ENCODE results near the gene ARRDC5. TPM values are rescaled to one million over a fixed set of nuclear protein-coding genes. Genes with fewer than 3 reads are reported as not detected.
A peak's percentile ranks its signal among the peaks of the same experiment; 100 is the strongest.

Gene ARRDC5
- total and polyA plus RNA-seq, 2 of the 13 experiments (the other 11 are each of a cell fraction or from before 2014, with no cell fraction given), result not detected

DNA sequence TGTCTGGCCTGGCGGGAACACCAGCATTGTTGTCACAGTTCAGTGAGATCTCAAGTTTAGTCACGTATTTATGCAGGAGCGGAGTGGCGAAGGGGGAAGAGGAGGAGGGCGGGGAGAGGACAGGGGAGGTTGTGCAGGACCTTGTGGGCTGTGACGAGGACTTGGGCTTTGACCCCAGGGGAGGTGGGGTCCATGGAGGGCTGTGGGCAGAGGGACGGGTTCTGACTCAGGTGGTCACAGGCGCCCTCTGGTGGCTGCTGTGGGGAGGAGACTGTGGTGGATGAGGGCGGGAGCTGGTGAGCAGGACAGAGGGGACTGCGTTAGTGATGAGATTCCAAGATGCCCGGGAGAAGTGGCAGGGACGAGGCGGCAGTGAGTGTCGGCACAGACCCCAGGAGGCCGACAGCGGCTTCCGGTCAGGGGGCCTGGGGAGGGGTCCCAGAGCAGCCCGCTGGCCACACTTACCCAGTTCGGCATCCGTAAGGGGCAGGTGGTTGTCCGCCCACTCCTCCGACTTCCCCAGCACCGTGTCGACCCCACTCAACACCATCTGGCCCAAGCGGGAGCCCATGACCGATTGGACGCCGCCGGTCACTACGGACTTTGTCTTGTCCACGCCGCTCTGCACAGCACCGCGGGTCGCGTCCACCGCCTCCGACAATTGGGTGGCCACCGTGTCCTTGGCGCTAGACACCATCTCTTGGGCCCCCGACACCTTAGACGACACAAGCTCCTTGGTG, 51.0 kb downstream of the ARRDC5 start (continued):
- no peak for TF ChIP-seq BCL6 (CRISPR knock-in tag; IDR thresholded peaks at IDR 0.05)
- peak; percentile 18; the same call in 1 of the 2 replicates for TF ChIP-seq TBX3 (IDR thresholded peaks at IDR 0.05; ENCODE audit: borderline replicate concordance)
- TF ChIP-seq HMGA1 (CRISPR knock-in tag; conservative IDR thresholded peaks at IDR 0.05), result no peak
- no peak for TF ChIP-seq ZNF382 (CRISPR knock-in tag; IDR thresholded peaks at IDR 0.05; ENCODE audit: borderline replicate concordance)
- TF ChIP-seq CBX5 (CRISPR knock-in tag; IDR thresholded peaks at IDR 0.05; ENCODE audit: borderline replicate concordance), result peak; percentile 61; the same call in 1 of the 2 replicates
- TF ChIP-seq, protein P1, sequence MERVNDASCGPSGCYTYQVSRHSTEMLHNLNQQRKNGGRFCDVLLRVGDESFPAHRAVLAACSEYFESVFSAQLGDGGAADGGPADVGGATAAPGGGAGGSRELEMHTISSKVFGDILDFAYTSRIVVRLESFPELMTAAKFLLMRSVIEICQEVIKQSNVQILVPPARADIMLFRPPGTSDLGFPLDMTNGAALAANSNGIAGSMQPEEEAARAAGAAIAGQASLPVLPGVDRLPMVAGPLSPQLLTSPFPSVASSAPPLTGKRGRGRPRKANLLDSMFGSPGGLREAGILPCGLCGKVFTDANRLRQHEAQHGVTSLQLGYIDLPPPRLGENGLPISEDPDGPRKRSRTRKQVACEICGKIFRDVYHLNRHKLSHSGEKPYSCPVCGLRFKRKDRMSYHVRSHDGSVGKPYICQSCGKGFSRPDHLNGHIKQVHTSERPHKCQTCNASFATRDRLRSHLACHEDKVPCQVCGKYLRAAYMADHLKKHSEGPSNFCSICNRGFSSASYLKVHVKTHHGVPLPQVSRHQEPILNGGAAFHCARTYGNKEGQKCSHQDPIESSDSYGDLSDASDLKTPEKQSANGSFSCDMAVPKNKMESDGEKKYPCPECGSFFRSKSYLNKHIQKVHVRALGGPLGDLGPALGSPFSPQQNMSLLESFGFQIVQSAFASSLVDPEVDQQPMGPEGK (CRISPR knock-in tag; IDR thresholded peaks at IDR 0.05), result peak; percentile 58
- TF ChIP-seq, protein P2, sequence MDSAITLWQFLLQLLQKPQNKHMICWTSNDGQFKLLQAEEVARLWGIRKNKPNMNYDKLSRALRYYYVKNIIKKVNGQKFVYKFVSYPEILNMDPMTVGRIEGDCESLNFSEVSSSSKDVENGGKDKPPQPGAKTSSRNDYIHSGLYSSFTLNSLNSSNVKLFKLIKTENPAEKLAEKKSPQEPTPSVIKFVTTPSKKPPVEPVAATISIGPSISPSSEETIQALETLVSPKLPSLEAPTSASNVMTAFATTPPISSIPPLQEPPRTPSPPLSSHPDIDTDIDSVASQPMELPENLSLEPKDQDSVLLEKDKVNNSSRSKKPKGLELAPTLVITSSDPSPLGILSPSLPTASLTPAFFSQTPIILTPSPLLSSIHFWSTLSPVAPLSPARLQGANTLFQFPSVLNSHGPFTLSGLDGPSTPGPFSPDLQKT (CRISPR knock-in tag; IDR thresholded peaks at IDR 0.05; ENCODE audit: borderline replicate concordance), result no peak
- TF ChIP-seq, protein P3, sequence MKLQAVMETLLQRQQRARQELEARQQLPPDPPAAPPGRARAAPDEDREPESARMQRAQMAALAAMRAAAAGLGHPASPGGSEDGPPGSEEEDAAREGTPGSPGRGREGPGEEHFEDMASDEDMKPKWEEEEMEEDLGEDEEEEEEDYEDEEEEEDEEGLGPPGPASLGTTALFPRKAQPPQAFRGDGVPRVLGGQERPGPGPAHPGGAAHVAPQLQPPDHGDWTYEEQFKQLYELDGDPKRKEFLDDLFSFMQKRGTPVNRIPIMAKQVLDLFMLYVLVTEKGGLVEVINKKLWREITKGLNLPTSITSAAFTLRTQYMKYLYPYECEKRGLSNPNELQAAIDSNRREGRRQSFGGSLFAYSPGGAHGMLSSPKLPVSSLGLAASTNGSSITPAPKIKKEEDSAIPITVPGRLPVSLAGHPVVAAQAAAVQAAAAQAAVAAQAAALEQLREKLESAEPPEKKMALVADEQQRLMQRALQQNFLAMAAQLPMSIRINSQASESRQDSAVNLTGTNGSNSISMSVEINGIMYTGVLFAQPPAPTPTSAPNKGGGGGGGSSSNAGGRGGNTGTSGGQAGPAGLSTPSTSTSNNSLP (IDR thresholded peaks at IDR 0.05; ENCODE audit: low read depth, low read length), result no peak
- TF ChIP-seq ZNF451 (CRISPR knock-in tag; IDR thresholded peaks at IDR 0.05), result no peak
- no peak for TF ChIP-seq ZNF672 (CRISPR knock-in tag; IDR thresholded peaks at IDR 0.05)
- peak; percentile 39; the same call in 1 of the 2 replicates for TF ChIP-seq SMAD3 (CRISPR knock-in tag; IDR thresholded peaks at IDR 0.05)
- no peak for TF ChIP-seq FOXA1 (IDR thresholded peaks at IDR 0.05)
- TF ChIP-seq FOXA1 (CRISPR knock-in tag; IDR thresholded peaks at IDR 0.05), result 0 out of 2 replicates have a peak, but pooled peaks have one; percentile 23
- no peak for TF ChIP-seq ZNF564 (CRISPR knock-in tag; IDR thresholded peaks at IDR 0.05)
- TF ChIP-seq, protein P4, sequence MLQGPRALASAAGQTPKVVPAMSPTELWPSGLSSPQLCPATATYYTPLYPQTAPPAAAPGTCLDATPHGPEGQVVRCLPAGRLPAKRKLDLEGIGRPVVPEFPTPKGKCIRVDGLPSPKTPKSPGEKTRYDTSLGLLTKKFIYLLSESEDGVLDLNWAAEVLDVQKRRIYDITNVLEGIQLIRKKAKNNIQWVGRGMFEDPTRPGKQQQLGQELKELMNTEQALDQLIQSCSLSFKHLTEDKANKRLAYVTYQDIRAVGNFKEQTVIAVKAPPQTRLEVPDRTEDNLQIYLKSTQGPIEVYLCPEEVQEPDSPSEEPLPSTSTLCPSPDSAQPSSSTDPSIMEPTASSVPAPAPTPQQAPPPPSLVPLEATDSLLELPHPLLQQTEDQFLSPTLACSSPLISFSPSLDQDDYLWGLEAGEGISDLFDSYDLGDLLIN (CRISPR knock-in tag; IDR thresholded peaks at IDR 0.05; ENCODE audit: borderline replicate concordance), result no peak
- no peak for TF ChIP-seq ATF7-NPFF (CRISPR knock-in tag; IDR thresholded peaks at IDR 0.05; ENCODE audit: low read depth)
- no peak for TF ChIP-seq HCFC1 (IDR thresholded peaks at IDR 0.05; ENCODE audit: low read depth, low read length)
- TF ChIP-seq ZMYM3 (CRISPR knock-in tag; IDR thresholded peaks at IDR 0.05), result peak; percentile 84
- TF ChIP-seq, protein P5, sequence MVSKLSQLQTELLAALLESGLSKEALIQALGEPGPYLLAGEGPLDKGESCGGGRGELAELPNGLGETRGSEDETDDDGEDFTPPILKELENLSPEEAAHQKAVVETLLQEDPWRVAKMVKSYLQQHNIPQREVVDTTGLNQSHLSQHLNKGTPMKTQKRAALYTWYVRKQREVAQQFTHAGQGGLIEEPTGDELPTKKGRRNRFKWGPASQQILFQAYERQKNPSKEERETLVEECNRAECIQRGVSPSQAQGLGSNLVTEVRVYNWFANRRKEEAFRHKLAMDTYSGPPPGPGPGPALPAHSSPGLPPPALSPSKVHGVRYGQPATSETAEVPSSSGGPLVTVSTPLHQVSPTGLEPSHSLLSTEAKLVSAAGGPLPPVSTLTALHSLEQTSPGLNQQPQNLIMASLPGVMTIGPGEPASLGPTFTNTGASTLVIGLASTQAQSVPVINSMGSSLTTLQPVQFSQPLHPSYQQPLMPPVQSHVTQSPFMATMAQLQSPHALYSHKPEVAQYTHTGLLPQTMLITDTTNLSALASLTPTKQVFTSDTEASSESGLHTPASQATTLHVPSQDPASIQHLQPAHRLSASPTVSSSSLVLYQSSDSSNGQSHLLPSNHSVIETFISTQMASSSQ (IDR thresholded peaks at IDR 0.05; ENCODE audit: low read depth), result no peak
- TF ChIP-seq, protein P5 (CRISPR knock-in tag; IDR thresholded peaks at IDR 0.05; ENCODE audit: borderline replicate concordance), result no peak
